Measurements from ENCODE around the gene JAML.

Gene JAML

DNA sequence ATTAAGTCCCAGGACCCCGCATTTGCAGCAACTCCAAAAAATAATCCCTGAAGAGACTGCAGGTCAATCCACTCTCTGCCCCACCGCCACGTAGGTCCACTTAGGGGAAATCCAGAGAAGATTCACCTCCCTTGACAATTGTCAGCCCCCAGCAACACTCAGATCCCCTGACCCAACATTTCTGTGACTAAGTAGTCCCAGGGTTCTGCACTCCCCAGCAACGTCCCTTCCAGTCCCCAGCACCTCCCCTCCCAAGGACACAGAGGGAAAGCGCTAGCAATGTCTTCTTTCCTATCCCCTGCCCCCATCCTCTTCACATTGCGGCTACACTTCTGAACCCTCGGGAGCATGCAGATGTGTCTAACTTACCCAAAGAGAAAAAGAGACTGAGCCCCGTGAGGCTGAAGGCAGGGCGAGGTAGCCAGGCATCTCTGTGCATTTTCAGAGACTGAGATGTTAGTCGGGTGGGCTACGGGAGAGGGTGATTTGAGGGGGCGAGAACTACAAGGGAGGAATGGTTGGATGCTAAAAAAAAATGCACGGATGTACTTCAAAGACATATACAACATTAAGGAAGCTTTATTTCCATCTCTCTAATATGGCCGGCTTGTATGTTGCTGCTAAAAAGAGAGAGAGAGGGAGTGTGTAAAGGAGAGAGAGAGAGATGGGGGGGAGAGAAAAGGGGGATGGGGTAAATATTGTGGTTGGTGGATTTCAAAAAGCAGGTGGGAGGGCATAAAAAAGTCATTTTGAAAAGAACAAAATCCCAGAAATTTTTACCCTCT is 48.6 kb downstream of the JAML start, which contains the start of gene SCN2B:
Gene SCN2B, minus strand, starts transcription at position 647 of the 785 bp plus-strand sequence. Its CDS starts 208 bp downstream, at position 439.
- Mint-ChIP-seq H3K27me3 (peaks cover 7% of the 10 kb centered on the region), H3K4me3 (no peak within 1 kb of the TSS), H3K4me1 (ENCODE audit: low read depth) (no peaks in the 10 kb centered on the region), H3K9me3 (no peaks in the 10 kb centered on the region), H3K27ac (no peak within 1 kb of the TSS), H3K36me3 (ENCODE audit: low read depth) (no peaks in the 10 kb centered on the region)

DNA sequence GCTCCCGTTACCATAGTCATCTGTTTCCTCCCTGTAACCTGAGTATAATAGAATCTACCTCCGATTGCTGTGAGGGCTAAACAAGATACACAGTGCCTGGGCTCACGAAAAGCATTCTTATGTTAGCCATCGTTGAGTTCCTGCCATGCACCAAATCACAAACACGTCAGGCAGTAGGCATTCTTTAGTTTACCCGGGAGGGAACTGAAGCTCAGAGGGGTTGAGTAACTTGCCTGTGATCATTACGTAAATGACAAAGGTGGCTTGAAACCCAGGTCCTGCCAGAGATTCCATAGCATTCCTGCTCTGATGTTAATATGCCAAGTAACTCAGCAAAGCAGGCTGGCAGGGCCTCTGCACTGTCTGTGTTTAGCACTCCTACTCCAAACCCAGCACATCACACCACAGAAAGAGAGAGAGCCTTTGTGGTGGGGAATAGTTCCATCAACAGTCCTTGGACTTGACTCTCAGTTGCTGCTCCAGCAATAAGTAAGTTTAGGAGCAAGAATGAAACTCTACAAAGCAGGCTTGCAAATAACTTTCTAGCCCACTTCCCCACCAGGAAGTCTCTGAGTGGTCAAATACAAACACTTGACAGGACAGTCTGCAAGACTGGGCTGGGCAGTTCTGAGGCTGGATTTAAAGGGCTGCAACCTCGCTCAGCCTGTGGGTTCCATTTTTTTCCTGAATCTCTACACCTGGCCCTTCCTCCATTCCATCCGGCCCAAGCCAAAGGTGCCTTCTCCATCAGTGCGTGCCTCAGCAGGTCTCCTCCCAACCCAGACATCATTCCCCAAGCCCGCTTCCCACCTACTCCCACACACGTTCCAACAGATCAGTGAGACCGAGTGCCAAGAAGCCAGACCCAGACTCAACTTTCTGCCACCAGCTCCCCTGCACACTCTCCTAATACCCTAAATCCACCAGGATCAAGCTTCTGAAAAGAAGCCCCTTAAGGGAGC is 49.5 kb downstream of the JAML start:
- H3K27me3 Mint-ChIP-seq = peaks cover 7% of the 10 kb centered on the region
- no peaks in the 10 kb centered on the region for H3K9me3 Mint-ChIP-seq
- no peak overlapping the region for H3K27ac Mint-ChIP-seq
- no peak overlapping the region for H3K4me3 Mint-ChIP-seq
- H3K36me3 Mint-ChIP-seq (ENCODE audit: low read depth) = no peaks in the 10 kb centered on the region
- no peaks in the 10 kb centered on the region for H3K4me1 Mint-ChIP-seq (ENCODE audit: low read depth)

DNA sequence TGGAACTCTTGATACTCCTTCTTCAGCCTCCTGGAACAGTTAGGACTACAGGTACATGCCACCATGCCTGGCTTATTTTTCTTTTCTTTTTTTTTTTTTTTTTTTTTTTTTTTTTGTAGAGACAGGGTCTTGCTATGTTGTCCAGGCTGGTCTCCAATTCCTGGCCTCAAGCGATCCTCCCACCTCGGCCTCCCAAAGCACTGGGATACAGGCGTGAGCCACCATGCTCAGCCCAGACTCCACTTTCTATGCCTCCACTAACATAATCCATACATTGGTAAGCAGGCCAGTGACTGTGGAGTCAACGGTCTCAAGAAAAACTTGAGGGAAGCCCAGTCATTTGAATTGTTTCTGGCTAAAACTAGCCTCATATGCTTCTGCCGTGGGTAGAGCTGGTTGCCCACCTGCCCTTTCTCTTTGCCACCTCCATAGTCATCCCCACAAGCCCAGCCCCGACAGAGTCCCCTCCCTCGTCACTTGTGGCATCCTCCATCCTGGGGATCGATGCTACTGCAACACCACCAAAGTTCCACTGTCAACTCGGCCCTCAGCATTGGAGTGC is 50.7 kb downstream of the JAML start:
- no peak overlapping the region for H3K27ac Mint-ChIP-seq
- no peak overlapping the region for H3K4me3 Mint-ChIP-seq
- H3K4me1 Mint-ChIP-seq (ENCODE audit: low read depth) = no peaks in the 10 kb centered on the region
- H3K27me3 Mint-ChIP-seq = peaks cover 12% of the 10 kb centered on the region
- H3K9me3 Mint-ChIP-seq = no peaks in the 10 kb centered on the region
- no peaks in the 10 kb centered on the region for H3K36me3 Mint-ChIP-seq (ENCODE audit: low read depth)

DNA sequence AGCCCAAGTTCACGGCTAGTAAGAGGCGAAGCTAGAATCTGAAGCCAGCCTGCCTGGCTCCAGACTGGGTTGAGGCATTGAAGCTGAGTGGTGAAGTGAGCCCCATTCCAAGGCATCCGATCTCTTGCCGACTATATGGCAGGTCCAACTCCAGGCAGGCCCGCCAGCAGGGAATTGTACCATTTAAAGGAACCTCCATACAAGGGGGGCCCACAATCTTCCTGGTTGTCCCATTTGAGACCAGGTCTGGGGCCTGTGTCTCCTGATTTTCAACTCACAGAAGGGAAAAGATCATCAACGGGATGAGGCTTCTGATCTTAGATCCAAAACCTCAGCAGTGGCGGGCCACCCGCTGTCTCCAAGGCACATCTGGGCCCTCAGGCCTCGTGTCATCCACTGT is 52.5 kb downstream of the JAML start:
- no peak overlapping the region for H3K4me3 Mint-ChIP-seq
- no peaks in the 10 kb centered on the region for H3K36me3 Mint-ChIP-seq (ENCODE audit: low read depth)
- no peak overlapping the region for H3K27ac Mint-ChIP-seq
- H3K9me3 Mint-ChIP-seq = no peaks in the 10 kb centered on the region
- H3K27me3 Mint-ChIP-seq = peaks cover 15% of the 10 kb centered on the region
- H3K4me1 Mint-ChIP-seq (ENCODE audit: low read depth) = no peaks in the 10 kb centered on the region

DNA sequence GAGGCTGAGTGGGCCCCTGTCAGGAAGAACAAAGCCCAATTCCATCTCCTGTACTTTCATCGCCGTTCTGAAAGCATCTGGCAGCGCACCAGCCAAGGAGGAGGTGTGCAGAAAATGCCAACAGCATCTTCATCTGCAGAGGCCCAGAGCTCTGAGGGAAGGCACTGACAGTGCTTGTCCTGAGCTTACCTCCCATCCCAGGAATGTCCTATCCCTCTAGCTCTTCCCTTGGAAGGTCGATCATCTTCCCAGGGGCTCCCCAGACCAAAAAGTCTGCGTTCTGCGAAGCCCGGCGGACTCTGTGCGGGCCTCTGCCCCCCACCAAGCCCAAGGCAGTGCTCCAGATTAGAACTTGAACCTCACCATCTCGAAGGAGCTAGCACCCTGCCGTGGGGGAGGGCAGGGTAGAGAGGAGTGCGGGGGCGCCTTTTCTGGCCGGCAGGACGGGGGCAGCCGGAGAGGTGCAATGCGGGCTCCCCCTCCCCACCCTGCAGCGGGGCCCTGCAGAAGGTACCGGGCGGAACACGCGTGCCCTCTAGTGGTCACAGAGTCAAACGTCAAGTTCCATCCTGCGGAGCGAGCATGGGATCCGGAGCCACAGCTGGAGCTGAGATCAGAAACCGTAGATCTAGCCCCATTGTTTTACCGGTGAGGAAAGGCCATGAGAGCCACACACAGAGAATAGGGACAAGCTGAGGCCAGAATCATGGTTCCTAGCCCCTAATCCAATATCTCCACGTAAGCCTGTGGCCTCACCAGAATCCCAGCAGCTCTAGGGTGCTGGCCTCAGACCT is 53.3 kb downstream of the JAML start:
- Mint-ChIP-seq H3K9me3 (no peaks in the 10 kb centered on the region), H3K36me3 (ENCODE audit: low read depth) (no peaks in the 10 kb centered on the region), H3K27me3 (peaks cover 15% of the 10 kb centered on the region), H3K27ac (no peak overlapping the region), H3K4me3 (no peak overlapping the region), H3K4me1 (ENCODE audit: low read depth) (no peaks in the 10 kb centered on the region)

DNA sequence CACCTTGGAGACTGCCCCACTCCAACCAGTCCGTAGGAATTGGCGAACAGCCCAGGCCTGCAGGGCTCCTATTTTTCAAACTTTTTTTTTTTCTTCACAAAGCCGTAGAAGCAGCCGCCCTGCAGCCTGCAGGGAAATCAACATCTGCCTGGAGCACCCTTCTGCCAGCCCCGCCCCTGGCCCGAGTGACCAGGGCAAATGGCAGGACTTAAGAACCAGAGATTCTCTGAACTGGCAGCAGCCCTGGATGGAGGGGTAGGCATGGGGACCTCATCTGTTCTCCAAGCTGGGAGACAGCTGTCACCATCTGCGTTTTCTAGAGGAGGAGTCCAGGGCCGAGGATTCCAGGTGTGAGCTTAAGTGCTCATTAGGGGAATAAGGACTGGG is 53.9 kb downstream of the JAML start:
- H3K27me3 Mint-ChIP-seq = peaks cover 12% of the 10 kb centered on the region
- no peaks in the 10 kb centered on the region for H3K36me3 Mint-ChIP-seq (ENCODE audit: low read depth)
- no peaks in the 10 kb centered on the region for H3K9me3 Mint-ChIP-seq
- no peak overlapping the region for H3K4me3 Mint-ChIP-seq
- H3K4me1 Mint-ChIP-seq (ENCODE audit: low read depth) = no peaks in the 10 kb centered on the region
- H3K27ac Mint-ChIP-seq = no peak overlapping the region

DNA sequence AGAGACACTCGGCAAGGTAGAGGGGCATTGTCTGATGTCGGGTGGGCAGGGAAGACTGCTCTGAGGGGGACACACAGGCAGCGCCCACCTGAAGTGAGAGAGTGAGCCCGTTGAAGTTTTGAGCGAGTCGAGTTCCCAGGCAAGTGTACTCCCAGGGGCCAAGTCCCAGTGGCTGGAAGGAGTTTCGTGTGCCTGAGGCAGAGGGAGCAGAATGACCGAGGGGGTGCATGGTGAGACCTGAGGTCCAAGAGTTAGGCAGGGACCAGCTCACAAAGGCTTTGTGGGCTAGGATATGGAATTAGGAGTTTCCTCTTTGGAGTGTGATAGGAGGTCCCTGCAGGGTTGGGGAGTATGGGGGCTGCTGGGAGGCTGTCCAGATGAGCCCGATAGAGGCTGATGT is 54.6 kb downstream of the JAML start:
- Mint-ChIP-seq H3K4me1 (ENCODE audit: low read depth) (no peaks in the 10 kb centered on the region), H3K9me3 (no peaks in the 10 kb centered on the region), H3K27me3 (peaks cover 8% of the 10 kb centered on the region), H3K4me3 (no peak overlapping the region), H3K36me3 (ENCODE audit: low read depth) (no peaks in the 10 kb centered on the region), H3K27ac (no peak overlapping the region)

DNA sequence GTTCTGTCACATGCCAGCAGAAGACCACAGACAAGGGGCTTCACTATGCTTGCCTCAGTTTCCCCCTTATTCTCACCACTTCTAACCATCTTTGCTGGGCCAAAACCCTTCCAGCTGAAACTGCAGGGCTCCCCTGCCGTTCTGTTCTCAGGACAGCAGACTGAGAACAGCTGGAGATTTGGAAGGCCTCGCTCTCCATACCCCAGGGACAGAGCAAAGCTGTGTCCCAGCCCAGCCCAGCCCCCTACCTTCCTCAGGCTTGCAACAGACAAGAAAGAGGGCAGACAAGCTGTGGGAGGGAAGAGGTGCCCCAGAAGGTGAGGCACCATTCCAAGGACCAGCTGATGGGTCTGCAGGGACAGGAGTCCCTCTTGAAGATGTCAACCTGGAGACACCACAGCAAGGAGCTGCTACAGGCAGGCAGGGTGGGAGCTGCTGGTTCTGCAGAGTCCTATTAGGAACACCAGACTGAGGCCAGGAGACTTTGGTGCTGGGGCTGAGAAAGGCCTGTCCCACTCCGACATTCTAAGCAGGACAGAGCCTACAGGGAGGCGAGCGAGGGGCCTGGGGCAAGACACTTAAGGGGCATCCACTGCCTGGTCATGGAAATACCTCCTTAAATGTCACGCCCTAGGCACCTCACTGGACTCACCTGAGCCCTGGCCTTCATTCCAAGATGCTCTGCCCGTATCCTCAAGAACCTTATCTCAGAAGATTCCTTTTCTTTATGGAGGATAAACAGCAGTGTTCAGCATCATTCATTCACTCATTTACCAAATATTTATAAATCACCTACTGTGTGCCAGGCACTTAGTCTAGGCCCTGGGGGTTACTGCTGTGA is 55.3 kb downstream of the JAML start:
- Mint-ChIP-seq H3K36me3 (ENCODE audit: low read depth) (no peaks in the 10 kb centered on the region), H3K27me3 (peaks cover 8% of the 10 kb centered on the region), H3K4me3 (no peak overlapping the region), H3K4me1 (ENCODE audit: low read depth) (no peaks in the 10 kb centered on the region), H3K27ac (no peak overlapping the region), H3K9me3 (no peaks in the 10 kb centered on the region)

DNA sequence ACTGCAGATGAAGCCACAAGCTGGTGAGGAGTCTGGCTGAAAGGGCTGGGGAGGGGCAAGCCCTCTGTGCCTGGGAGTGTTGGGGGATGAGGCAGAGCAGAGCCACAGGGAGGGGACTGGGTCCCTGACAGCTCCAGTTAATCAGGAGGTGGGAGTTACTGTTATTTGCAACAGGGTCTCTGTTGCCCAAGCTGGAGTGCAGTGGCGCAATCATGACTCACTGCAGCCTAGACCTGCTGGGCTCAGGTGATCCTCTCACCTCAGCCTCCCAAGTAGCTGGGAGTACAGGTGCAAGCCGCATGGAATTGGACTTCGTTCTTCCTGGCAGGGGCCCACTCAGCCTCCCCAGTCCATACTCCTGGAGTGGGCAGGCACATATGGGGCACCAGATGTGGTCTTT is 56.1 kb downstream of the JAML start:
- Mint-ChIP-seq H3K4me1 (ENCODE audit: low read depth) (no peaks in the 10 kb centered on the region), H3K9me3 (no peaks in the 10 kb centered on the region), H3K27ac (no peak overlapping the region), H3K36me3 (ENCODE audit: low read depth) (no peaks in the 10 kb centered on the region), H3K4me3 (no peak overlapping the region), H3K27me3 (peaks cover 8% of the 10 kb centered on the region)

DNA sequence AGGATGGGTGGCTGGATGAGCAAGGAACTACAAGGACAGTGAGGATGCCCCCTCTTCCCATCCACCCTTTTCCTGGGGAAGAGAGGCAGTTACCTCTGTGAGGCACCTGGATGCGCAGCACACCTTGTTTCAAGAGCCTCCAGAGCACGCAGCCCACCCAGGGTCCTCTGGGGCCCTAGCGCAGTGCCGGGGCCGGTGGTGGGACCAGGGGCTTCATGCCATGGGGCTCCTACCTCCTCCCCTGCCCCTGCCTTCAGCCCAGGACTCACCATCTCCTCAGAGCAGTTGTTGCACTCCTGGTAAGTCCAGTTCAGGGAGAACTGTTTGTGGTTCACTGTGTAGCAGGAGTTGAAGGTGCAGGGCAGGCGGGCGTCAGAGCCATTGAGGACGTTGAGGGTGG is 56.5 kb downstream of the JAML start:
- no peak overlapping the region for H3K4me3 Mint-ChIP-seq
- H3K27ac Mint-ChIP-seq = no peak overlapping the region
- peaks cover 8% of the 10 kb centered on the region for H3K27me3 Mint-ChIP-seq
- H3K4me1 Mint-ChIP-seq (ENCODE audit: low read depth) = no peaks in the 10 kb centered on the region
- no peaks in the 10 kb centered on the region for H3K36me3 Mint-ChIP-seq (ENCODE audit: low read depth)
- no peaks in the 10 kb centered on the region for H3K9me3 Mint-ChIP-seq

DNA sequence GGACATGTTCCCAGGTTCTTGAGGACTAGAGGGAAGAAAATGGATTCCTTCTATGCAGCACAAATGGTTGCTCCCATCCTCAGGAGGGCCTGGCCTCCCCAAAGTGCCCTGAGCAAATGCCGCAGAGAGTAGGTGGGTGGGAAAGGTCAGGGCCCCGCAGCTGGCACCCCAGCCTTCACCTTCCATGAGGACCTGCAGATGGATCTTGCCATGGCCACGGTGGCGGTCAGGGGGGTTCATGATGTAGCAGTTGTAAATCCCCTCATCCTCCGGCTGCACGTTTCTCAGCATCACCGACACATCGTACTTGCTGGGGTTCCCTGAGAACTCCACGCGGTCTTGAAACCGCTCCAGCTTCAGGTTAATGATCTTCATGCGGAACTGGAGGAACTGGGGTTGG is 56.9 kb downstream of the JAML start:
- no peak overlapping the region for H3K27ac Mint-ChIP-seq
- no peaks in the 10 kb centered on the region for H3K9me3 Mint-ChIP-seq
- peaks cover 8% of the 10 kb centered on the region for H3K27me3 Mint-ChIP-seq
- no peaks in the 10 kb centered on the region for H3K36me3 Mint-ChIP-seq (ENCODE audit: low read depth)
- H3K4me3 Mint-ChIP-seq = no peak overlapping the region
- H3K4me1 Mint-ChIP-seq (ENCODE audit: low read depth) = no peaks in the 10 kb centered on the region

DNA sequence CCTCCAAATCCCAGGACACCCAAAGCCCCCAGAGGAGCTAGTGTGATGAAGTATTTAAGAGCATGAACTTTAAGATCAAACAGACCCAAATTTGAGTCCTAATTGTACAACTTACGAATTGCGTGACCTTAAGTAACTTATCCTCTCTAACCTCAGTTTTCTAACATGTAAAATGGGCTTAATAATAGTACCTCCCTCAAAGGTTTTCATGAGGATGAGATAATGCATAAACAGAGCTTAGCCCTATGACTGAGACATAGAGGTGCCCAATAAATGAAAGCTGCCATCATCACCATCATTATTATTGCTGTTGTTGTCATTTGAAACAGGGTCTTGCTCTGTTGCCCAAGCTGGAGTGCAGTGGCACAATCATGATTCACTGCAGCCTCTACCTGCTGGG is 57.6 kb downstream of the JAML start:
- Mint-ChIP-seq H3K36me3 (ENCODE audit: low read depth) (no peaks in the 10 kb centered on the region), H3K4me1 (ENCODE audit: low read depth) (no peaks in the 10 kb centered on the region), H3K27me3 (peaks cover 8% of the 10 kb centered on the region), H3K4me3 (no peak overlapping the region), H3K9me3 (no peaks in the 10 kb centered on the region), H3K27ac (no peak overlapping the region)

DNA sequence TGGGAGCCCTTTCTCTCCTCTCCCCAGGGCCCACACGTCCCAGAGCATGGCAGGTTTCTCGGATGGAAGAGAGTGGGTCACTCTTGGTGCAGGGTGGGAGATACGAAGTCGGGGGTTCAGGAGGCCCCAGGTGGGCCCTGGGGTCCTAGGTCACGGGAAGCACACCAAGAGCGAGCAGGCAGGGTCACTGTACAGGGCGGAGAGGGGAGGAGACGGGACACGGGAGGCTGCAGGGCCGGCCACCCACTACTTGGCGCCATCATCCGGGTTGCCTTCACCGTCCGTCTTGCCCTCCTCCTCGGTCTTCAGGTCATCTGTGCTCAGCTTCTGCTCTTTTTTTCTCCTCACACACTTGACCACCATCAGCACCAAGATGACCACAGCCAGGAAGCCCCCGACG is 58.2 kb downstream of the JAML start:
- Mint-ChIP-seq H3K36me3 (ENCODE audit: low read depth) (no peaks in the 10 kb centered on the region), H3K4me3 (no peak overlapping the region), H3K27me3 (peaks cover 8% of the 10 kb centered on the region), H3K9me3 (no peaks in the 10 kb centered on the region), H3K4me1 (ENCODE audit: low read depth) (no peaks in the 10 kb centered on the region), H3K27ac (no peak overlapping the region)

DNA sequence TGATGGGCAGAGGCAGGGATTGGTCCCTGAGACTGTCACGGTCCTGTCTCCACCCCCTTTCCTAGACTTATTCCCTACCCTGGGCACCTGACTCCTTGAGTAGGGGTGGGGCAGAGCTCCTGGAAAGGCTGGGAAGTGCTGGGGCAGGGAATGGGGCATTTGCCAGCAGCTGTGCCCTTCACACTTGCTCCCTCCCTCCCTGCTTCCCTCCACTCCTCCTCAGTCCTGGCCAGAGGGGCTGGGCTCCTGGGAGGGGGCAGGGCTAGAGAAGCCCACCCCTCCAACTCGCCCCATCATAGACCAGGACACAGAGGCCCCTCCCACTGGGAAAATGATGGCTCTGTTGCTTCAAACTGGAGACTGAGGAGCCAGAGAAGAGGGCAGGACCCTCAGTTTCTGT is 59.9 kb downstream of the JAML start:
- no peaks in the 10 kb centered on the region for H3K4me1 Mint-ChIP-seq (ENCODE audit: low read depth)
- no peaks in the 10 kb centered on the region for H3K9me3 Mint-ChIP-seq
- H3K27me3 Mint-ChIP-seq = peaks cover 4% of the 10 kb centered on the region
- H3K27ac Mint-ChIP-seq = no peak overlapping the region
- no peak overlapping the region for H3K4me3 Mint-ChIP-seq
- H3K36me3 Mint-ChIP-seq (ENCODE audit: low read depth) = no peaks in the 10 kb centered on the region

All from stimulated activated naive CD8-positive, alpha-beta T cell treated with anti-CD3 and anti-CD28 coated beads, Interleukin-15, Interleukin-2, amounts not matched to agents 100 ng/mL and 50 ng/mL, for 24 hours (primary cell).